RWPE1 (cell line): ENCODE measurements around the gene DCX.

Experiments
- CTCF ChIA-PET: fragments of 350-600 bp; sonication (Branson Sonifier 250); formaldehyde crosslinking; extraction: SDS; loops from one replicate; lab custom pipeline; 2021; lab: Yijun Ruan, JAX
- POLR2A ChIA-PET: fragments of 400-600 bp; formaldehyde crosslinking; extraction: SDS; loops from one replicate; lab custom pipeline; 2020; ENCODE audit warnings: antibody characterized with exemption; ENCODE audit not compliant: low non-redundant PET; lab: Yijun Ruan, JAX
- DNase-seq: peaks from one replicate; pipeline ENCODE4 v3.0.0; 2012; ENCODE audit warnings: low spot score
- H3K27ac ChIP-seq: fragments of 450-650 bp; 2 replicates; pipeline ENCODE4 v1.5.1; 2017
- CTCF ChIP-seq: fragments of 450-650 bp; conservative IDR thresholded peaks from 2 replicates; pipeline ENCODE4 v1.5.1; 2017; ENCODE audit warnings: low read depth, mild to moderate bottlenecking

DCX gene

GRCh38 chrX:111244235-111244750, 167.7 kb downstream of the DCX start:
- ChIA-PET POLR2A (no interaction called here), CTCF (interaction anchor here (0.6 to 1.0 kb wide), 4 partner anchors 12 to 265 kb away, joined by 3 to 16 read pairs (median 3); no protein-coding TSS in a partner anchor)
- DNase-seq, result peak; percentile 17
- no peak overlapping the region for H3K27ac ChIP-seq
- peak; percentile 36 for TF ChIP-seq CTCF
